Raji (cell line): ENCODE results near the gene SF3B3.

ENCODE experiments used
- POLR2A ChIP-seq: IDR thresholded peaks from 2 replicates; pipeline ENCODE4 v1.6.1; 2011; ENCODE audit warnings: low read depth, low read length, control low read depth; ENCODE audit not compliant: insufficient read depth

Gene SF3B3

DNA sequence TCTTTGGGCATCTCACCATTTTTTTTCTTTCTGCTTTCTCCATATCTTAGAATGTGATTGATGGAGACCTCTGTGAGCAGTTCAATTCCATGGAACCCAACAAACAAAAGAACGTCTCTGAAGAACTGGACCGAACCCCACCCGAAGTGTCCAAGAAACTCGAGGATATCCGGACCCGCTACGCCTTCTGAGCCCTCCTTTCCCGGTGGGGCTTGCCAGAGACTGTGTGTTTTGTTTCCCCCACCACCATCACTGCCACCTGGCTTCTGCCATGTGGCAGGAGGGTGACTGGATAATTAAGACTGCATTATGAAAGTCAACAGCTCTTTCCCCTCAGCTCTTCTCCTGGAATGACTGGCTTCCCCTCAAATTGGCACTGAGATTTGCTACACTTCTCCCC is 48.0 kb downstream of the SF3B3 start:
- TF ChIP-seq POLR2A, result no peak

DNA sequence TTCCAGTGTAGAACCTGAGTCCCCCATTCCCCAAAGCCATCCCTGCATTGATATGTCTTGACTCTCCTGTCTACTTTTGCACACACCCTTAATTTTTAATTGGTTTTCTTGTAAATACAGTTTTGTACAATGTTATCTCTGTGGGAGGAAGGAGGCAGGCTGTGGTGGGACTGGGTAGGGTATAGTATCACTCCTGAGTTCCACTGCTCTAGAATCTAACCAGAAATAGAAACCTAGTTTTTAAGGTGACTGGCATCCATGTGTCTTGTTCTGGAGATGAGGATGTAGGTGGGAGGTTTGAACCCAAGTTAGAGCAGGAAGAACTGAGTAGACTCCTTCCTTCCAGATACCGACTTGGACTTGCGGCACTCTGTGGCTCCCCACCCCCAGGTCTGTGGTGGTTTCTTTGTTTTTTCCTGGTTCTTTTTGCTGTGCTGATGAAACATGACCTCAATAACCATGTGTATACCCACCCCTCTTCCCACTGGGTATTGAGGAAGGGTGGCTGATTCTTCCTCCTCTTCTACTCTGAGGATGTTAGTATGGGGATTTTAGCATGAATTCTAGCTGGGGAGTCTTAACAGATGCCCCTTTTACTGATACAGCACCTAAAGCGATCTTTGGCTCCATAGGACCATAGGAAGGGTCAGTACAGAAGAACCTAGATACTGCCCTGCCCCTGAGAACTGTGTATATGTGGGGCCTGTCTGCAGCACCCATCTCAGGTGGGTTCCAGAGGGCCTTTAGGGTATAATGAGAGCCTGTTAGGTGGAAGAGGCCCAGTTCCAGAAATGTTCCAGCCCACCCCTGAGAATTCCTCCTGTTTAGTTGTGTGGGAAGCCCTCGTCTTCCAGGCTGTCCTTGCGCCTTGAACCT is 48.7 kb downstream of the SF3B3 start:
- TF ChIP-seq POLR2A, result no peak

DNA sequence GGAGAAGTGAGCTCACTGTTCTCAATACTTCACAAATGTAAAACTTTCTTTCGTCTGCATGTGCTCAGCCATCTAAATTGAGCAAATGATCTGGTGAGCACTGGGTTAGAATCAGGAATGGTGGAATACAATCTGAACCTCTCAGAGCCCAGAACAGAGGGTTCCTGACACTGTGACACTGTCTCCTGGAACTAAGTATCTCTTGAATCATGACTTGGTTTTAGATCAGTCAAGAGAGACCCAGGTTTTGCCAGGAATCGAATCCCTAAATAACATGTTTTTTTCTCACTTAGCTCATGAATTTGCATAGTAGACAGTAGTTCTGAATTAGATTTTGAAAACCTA is 49.3 kb downstream of the SF3B3 start:
- TF ChIP-seq POLR2A, result no peak

DNA sequence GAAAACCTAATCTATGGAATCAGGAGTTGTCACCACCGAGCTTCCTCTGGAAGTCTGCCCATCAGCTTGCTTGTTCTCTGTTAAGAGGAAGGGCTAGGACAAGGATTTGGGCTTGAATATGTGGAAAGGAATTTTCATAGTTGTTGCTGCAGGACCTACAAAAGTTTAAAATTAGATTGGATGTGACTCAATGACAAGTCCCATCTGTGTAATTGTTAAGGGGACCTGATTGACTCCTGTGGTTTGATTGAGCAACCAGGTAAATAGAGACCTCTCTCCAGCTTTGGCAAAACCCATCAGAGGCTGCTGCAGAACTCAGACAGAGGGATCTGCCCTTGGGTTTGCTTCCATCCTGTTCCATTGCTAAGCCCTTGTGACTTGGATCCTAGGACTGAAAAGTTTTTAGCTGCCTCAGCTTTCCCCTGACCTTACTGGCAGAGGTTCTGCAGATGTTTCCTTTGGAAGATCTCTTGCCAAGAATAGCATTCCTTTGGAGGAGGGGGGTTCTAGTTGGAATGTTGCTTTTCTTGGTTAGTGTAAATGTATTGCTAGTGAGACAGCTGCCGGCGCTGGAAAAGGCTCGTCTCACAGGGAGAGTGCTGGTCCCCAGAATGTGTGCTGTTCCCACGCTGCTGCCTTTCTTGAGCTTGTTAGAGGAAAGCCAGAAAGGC is 50.0 kb downstream of the SF3B3 start:
- no peak for TF ChIP-seq POLR2A

DNA sequence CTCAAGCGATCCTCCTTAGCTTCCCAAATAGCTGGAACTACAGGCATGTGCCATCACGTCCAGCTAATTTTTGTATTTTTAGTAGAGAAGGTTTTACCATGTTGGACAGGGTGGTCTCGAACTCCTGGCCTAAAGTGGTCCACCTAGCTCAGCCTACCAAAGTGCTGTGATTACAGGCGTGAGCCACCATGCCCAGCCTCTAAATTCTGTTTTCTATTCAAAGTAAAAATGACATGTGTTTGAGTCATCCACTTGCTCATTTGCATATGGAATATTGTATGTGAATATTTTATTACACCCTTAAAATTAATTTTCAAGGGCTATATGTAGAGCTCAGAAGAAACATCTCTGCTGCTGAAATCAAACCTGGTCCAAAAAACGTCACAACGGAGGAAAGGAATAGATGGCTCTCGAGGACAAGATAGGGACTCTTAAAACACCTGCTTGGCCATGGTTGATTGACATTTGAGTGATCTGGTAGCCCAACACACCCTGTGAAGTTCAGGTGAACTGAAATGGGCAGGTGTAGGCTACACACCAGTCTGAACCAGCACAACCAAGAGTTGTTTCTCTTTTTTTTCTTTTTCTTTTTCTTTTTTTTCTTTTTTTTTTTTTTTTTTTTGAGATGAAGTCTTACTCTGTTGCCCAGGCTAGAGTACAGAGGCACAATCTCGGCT is 51.1 kb downstream of the SF3B3 start:
- no peak for TF ChIP-seq POLR2A

DNA sequence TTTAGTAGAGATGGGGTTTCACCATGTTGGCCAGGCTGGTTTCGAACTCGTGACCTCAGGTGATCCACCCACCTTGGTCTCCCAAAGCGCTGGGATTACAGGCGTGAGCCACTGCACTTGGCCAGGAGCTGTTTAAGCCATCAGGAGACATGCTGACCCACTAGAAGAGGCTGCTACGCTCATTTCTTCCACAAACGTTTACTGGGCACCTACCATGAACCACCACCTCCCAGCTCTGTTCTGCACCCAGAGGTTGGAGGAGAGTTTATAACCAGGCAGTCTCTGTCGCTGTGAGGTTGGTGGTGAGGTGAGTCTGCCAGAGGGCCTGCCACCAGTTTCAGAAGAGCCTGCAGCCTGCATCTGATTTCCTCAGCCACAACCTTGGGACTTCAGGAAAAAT is 51.8 kb downstream of the SF3B3 start:
- TF ChIP-seq POLR2A, result no peak

DNA sequence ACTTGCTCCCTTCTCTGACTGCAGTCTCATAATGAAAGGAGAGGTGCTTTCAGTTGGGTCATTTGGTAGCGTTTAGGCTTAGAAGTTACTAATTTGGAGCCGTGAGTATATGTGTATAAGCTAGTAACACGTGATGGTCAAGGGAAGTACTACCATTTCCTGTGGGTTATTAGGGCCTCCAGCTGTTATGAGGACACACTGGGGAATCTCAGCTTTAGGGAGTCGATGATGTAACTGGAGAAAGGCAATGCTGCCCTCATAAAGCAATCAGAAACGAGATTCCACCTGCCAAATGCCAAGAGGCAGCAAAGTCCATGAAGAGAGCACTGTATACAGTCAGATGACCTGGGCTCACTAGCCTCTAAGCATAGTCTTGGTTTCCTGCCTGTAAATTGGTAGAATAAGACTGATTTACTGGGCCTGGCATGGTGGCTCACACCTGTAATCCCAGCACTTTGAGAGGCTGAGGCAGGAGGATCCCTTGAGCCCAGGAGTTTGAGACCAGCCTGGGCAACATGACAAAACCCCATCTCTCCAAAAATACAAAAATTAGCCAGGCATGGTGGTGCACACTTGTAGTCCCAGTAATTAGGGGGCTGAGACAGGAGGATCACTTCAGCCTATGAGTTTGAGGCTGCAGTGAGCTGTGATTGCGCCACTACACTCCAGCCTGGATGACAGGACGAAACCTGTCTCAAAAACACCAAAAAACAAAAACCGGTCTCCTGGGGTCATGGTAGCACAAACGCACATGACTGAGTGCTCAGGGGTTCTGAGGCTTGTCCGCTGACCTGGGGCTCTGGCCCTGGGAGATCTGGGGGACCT is 53.0 kb downstream of the SF3B3 start:
- no peak for TF ChIP-seq POLR2A

DNA sequence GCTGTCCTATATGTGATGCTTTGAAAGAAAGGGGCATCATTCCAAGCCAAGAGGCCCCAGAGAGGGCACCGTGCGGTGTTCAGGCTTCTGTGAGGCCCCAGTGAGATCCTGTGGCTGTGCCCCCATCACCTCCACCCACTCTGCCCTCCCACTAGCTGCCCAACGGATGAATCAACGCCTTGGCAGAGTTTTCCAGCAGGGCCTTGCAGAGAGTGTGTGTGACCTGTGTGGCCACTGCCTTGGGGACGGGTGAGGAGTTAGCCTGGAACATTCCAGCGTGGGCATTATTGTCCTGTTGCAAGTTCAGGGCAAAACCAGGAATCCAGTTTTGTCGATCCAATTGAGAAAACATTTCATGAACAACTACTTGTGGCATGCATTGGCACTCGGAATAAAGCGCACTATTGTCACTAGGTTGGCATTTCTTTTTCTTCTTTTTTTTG is 53.7 kb downstream of the SF3B3 start:
- TF ChIP-seq POLR2A, result no peak

DNA sequence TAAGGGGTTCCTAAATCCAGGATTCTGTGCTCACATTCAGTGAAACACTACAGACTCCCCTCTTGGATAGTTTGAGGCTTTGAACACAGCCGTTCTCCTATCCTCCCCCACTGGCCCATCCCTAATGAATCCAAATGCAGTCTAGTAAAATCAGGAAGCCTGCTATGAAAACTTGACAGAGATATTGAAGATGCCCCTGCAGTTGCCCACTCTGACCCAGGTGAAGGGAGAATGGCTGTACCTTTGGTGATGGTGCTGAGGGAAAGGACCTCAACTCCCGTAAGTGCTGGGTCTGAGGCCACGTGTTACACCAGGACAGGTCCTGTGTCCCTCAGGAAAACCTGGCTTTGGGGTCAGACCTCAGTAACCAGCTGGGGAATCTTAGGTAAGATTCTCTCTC is 54.4 kb downstream of the SF3B3 start:
- TF ChIP-seq POLR2A, result no peak

DNA sequence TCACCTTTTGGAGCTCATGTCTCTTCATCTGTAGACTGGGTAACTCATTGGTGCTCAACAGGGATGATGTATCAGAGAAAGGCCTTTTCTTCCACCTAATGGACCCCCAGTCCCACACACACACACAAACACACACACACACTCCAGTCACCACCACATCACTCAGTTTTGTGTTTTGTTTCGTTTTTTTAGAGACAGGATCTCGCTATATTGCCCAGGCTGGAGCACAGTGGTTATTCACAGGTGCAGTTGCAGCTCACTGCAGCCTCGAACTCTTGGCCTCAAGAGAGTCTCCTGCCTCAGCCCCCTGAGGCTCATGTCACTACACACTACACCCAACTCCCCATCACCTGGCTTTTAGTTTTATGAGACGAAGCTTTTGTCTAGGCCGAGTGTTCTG is 55.6 kb downstream of the SF3B3 start:
- TF ChIP-seq POLR2A, result no peak

DNA sequence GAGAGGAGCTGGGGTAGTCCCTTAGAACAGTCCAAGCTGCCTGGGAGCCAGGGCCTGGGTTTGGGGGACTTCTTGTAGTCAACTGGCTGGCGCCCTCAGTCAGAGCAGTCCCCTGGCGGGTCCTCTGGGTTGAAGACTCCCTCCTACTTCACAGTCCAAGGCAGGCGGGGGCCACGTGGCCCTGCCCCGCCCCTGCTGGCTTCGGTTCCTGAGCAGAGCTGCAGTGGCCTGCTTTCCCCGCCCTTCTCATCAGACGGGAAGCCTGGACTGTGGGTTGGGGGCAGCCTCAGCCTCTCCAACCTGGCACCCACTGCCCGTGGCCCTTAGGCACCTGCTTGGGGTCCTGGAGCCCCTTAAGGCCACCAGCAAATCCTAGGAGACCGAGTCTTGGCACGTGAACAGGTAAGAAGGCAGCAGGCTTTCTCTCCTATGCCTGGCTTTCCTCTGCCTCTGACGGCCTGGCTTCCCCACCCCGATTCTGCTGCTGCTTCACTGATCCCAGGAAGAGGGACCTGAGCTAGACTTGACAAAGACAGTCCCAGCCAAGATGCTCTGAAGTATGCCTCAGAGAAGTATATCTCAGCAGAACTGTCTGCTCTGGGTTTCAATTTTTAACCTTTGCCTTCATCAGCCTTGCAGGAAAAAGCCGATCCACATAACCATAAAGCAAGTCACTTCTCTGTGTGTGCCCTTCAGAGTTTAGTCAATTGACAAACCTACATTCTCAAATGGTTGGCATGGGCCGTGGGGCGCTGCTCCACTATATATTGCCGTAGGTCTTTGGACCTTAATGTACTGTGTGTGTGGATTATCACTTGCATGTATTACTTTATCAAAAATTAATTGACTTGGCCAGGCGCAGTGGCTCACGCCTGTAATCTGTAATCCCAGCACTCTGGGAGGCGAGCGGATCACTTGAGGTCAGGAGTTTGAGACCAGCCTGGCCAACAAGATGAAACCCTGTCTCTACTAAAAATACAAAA is 56.3 kb downstream of the SF3B3 start:
- TF ChIP-seq POLR2A, result no peak

DNA sequence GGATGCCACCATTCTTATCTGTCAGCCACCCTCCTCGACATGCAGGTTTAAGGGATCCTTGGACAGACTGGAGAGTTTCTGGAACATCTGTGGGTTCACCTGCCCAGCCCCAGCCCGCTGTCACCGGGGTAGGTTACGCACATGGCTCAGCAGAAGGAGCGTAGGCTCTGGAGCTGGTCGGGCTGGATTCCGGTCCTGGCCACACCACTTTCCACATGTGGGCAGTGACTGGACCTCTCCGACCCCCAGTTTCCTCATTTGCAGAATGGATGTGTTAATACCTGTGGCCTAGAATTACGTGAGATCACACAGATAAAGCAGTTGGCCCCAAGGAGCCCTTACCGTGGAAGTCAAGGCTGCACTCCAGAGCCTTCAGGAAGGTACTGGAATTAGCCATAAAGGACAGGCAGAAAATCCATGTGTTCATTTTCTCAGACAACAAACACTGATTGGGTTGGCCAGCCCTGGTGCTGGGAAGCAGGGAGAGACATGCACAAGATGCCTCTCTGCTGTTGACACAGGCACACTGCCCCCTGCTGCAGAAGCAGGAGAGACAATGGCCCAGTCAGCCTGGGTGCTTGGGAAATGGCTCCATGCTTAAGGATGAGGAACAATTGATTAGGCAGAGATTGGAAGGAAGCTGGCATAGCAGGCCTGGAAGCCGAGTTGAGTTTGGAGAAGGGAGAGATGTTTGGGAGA is 58.8 kb downstream of the SF3B3 start:
- TF ChIP-seq POLR2A, result no peak

DNA sequence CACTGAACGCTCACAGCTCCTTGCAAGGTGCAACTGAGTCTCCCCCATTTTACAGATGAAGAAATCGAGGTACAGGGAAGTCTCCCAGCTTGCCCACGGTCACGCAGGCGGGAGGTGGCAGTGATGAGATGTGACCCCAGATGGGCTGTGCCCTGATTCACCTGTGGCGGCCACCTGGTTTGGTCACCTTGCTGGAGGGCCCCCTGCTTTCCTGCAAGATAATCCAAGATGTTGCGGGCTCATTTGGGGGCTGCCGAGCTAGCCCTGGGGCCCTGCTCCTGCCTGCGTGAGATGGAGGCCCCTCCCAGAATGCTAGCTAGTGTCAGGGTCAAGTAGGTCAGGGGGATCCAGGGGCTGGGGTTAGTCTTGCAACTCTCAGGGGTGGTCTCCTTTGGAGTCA is 63.1 kb downstream of the SF3B3 start:
- TF ChIP-seq POLR2A, result no peak

DNA sequence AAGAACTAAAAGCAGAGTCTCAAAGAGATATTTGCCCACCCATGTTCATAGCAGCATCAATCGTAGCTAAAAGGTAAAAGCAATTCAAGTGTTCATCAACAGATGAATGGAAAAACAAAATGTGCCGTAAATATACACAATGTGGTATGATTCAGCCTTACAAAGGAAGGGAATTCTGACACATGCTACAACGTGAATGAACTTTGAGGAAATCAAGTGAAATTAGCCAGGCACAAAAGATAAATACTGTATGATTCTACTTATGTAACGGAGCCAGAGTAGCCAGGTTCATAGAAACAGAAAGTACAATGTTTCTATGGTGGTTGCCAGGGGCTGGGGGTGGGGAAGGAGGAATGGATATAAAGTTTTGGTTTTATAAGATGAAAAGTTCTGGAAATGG is 64.9 kb downstream of the SF3B3 start:
- TF ChIP-seq POLR2A, result no peak

DNA sequence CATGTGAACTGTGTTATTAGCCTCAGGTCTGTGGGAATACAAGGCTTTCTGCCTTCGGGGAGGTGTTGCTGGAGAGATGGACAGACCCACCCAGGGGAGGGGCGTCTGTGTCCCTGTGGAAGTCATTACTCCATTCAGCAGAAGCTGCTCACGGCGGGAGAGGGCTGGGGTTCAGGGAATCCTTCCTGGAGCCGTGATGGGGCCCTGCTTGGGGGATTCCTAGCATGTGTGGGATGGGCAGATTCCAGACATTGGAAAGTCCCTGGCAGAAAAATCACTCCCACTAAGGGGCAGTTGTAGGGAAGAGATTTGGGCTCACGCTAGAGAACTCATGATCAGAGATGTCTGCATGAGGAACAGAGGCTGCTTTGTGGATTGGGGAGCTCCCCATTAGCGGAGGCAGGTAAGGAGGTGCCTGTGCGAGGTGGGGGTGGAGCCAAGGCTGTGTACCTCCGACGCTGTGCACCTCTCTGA is 66.4 kb downstream of the SF3B3 start:
- no peak for TF ChIP-seq POLR2A
